Esophagus squamous epithelium (tissue), 4 donors: Measurements from ENCODE around the gene ESM1.
"Not testable (repeated sequence)": the region's sequence is repeated elsewhere in the genome, so short reads cannot be mapped to it uniquely, and the experiment has no call there.

ENCODE experiments used
- POLR2A ChIP-seq, 4 donors: fragments of 450-650 bp; IDR thresholded peaks; one replicate each; pipeline ENCODE4 v1.6.1; 2017; ENCODE audit warnings: antibody characterized with exemption in 4 of 4, mild to moderate bottlenecking in 4 of 4, moderate library complexity in 3 of 4
- TF ChIP-seq, protein P1 (sequence below), 6 experiments: fragments of 450-650 bp in 4 of 6; fragments of 200-600 bp in 2 of 6; sonication (generic) in 2 of 6; IDR thresholded peaks; one replicate each; pipeline ENCODE4 v1.5.1; 2016 to 2019; ENCODE audit warnings: antibody characterized with exemption in 6 of 6, mild to moderate bottlenecking in 4 of 6, moderate library complexity in 4 of 6

- TF ChIP-seq, protein P1, sequence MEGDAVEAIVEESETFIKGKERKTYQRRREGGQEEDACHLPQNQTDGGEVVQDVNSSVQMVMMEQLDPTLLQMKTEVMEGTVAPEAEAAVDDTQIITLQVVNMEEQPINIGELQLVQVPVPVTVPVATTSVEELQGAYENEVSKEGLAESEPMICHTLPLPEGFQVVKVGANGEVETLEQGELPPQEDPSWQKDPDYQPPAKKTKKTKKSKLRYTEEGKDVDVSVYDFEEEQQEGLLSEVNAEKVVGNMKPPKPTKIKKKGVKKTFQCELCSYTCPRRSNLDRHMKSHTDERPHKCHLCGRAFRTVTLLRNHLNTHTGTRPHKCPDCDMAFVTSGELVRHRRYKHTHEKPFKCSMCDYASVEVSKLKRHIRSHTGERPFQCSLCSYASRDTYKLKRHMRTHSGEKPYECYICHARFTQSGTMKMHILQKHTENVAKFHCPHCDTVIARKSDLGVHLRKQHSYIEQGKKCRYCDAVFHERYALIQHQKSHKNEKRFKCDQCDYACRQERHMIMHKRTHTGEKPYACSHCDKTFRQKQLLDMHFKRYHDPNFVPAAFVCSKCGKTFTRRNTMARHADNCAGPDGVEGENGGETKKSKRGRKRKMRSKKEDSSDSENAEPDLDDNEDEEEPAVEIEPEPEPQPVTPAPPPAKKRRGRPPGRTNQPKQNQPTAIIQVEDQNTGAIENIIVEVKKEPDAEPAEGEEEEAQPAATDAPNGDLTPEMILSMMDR (IDR thresholded peaks at IDR 0.05) = not testable (repeated sequence)
- not testable (repeated sequence) for TF ChIP-seq POLR2A (IDR thresholded peaks at IDR 0.05)
These were observed 16.8 kb upstream of the ESM1 start for GRCh38 chr5:55002166-55002565.
